GM12892 (cell line): ENCODE data around the gene NR3C2.

Experiments
- DNase-seq: peaks from one replicate; pipeline ENCODE4 v3.0.0; 2011; ENCODE audit not compliant: insufficient read length
- FAIRE-seq: peaks from 2 replicates; lab custom pipeline; 2011; peaks lifted over from hg19 to GRCh38; lab: Jason Lieb, UNC
- POLR2A ChIP-seq: IDR thresholded peaks from 2 replicates; pipeline ENCODE4 v1.6.1; 2011; ENCODE audit warnings: low read depth, low read length, control low read depth
- POLR2AphosphoS5 ChIP-seq: IDR thresholded peaks from 2 replicates; pipeline ENCODE4 v1.6.1; 2011; ENCODE audit warnings: low read depth, low read length, control low read depth
- TAF1 ChIP-seq: IDR thresholded peaks from 2 replicates; pipeline ENCODE4 v1.6.1; 2011; ENCODE audit warnings: low read depth, mild to moderate bottlenecking, control low read depth, low read length, borderline replicate concordance

NR3C2 gene

GRCh38 chr4:148434075-148434773 lies 8.0 kb downstream of the NR3C2 start:
- no peak for TF ChIP-seq POLR2AphosphoS5
- TF ChIP-seq POLR2A: no peak
- TF ChIP-seq TAF1: no peak
- DNase-seq: no peak
- no peak for FAIRE-seq

DNA sequence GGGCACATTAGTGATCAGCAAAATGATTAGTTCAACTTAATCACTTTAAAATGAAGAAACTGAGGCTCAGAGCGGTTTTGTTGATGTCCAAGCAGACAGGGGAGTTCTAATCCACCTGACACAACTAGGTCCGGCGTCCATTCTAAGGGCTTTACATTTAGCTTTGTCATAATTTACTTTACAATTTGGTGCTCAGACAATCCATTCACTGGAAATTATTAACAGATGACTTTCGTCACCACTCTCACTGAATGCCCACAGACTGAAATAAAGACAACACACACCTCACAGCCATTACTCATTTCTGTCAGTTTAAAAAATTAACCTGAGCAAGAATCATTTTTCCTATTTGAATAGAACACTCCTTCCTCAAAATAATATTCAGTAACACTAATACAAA lies 10.8 kb downstream of the NR3C2 start:
- DNase-seq (no peak), FAIRE-seq (no peak)
- TF ChIP-seq POLR2AphosphoS5 (no peak), POLR2A (no peak), TAF1 (no peak)

GRCh38 chr4:148430854-148431253 lies 11.4 kb downstream of the NR3C2 start:
- no peak for DNase-seq
- no peak for FAIRE-seq

DNA sequence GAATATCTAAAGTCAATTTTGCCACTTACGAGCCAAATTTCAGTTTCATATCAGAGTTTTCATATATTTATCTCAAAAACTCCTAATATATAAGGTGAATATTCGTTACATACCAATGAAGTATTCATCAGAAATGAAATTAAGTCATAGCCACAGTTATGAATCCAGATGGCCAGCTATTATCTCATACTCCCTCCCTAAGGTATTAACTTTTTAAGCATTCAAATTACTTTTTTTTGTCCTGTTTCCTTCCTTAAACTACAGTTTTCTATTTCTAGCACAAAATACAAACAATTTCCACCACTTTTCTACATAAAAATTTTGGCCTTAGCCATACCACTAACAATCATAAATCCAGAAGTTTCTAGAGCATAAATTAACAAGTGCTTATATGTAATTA lies 13.0 kb downstream of the NR3C2 start:
- TF ChIP-seq POLR2AphosphoS5 (no peak), POLR2A (no peak), TAF1 (no peak)
- DNase-seq: no peak
- FAIRE-seq: no peak

More at GRCh38 chr4:148430854-148431253, 11.4 kb downstream of the NR3C2 start:
- TF ChIP-seq POLR2A (no peak), TAF1 (no peak), POLR2AphosphoS5 (no peak)

GRCh38 chr4:148426643-148427042 lies 15.6 kb downstream of the NR3C2 start:
- FAIRE-seq: no peak
- no peak for DNase-seq

GRCh38 chr4:148425327-148426110 lies 16.7 kb downstream of the NR3C2 start:
- FAIRE-seq (no peak), DNase-seq (no peak)
- no peak for TF ChIP-seq TAF1
- TF ChIP-seq POLR2AphosphoS5: no peak
- TF ChIP-seq POLR2A: no peak

More at GRCh38 chr4:148426643-148427042, 15.6 kb downstream of the NR3C2 start:
- TF ChIP-seq POLR2AphosphoS5 (no peak), POLR2A (no peak), TAF1 (no peak)

DNA sequence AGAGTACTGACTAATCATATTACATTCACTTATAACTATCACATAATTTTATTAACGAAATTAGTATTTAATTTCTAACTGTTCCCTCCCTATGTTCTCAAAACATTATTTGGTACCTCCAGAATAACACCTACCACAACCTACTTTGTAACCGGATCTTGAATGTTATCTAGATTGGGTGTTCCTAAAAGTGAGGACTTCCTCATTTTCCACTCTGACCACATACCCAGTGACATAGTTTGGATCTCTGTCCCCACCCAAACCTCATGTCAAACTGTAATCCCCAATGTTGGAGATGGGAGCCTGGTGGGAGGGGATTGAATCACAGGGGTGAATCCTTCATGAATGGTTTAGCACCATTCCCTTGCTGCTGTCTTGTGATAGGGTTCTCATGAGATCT lies 21.8 kb downstream of the NR3C2 start:
- TF ChIP-seq POLR2AphosphoS5: no peak
- TF ChIP-seq POLR2A: no peak
- TF ChIP-seq TAF1: no peak
- DNase-seq (no peak), FAIRE-seq (no peak)

- no peak for TF ChIP-seq TAF1
- no peak for TF ChIP-seq POLR2AphosphoS5
- TF ChIP-seq POLR2A: no peak
- FAIRE-seq: no peak
- DNase-seq: no peak
These were observed 26.7 kb downstream of the NR3C2 start for GRCh38 chr4:148415500-148415899.

DNA sequence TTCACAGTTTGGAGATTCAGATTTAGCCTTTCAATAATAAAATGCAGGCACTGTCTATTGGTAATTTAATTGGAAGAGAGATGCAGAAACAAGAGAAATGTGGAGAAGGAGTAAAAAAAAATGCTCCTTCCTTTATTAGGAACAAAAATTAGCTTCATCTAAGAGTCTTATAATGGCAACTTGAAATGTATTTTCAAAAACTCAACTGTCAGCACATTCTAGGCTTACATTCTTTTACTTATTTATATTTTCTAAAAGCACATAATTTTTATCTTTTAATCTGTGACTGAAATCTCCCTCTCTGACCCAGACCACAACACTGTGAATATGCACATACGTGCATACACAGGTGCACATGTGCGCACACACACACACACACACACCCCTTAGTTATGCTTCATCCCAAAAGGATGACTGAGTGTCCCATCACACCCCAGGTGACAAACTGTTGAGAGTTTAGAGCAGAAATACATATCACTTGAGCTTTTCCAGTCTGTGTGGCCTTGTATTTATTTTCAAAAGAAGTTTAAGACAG lies 29.7 kb downstream of the NR3C2 start:
- TF ChIP-seq TAF1 (no peak), POLR2AphosphoS5 (no peak)
- DNase-seq: no peak
- no peak for FAIRE-seq

GRCh38 chr4:148405161-148405893 lies 36.9 kb downstream of the NR3C2 start:
- FAIRE-seq: no peak
- TF ChIP-seq TAF1: no peak

DNA sequence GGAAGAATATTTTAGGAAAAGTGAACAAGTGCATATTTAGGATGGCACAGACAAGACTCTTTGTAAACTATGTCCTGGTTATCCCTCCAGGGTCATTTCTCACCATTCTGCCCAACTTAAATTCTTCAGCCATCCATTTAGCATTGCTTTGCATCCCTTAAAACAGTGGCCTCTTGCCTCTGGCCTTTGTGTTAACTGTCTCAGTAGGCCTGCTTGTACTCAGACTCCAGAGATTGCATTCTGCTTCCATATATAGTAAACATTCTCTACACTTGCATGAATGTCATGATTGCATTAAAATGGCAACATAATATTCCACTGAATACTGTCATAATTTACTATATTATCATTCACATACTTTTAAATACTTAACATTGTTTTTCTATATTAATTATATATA lies 43.2 kb downstream of the NR3C2 start:
- FAIRE-seq (no peak), DNase-seq (no peak)
- TF ChIP-seq TAF1 (no peak), POLR2A (no peak), POLR2AphosphoS5 (no peak)

More at GRCh38 chr4:148405161-148405893, 36.9 kb downstream of the NR3C2 start:
- DNase-seq: no peak

GRCh38 chr4:148397771-148398170 lies 44.4 kb downstream of the NR3C2 start:
- no peak for TF ChIP-seq TAF1
- TF ChIP-seq POLR2A: no peak
- TF ChIP-seq POLR2AphosphoS5: no peak
- no peak for FAIRE-seq
- no peak for DNase-seq
